KMS-11 (cell line): ENCODE results near the gene RAB37.

ENCODE experiments used
- H2AFZ ChIP-seq: fragments of 200-600 bp; sonication (generic); 2 replicates; pipeline ENCODE4 v1.6.1; 2016; ENCODE audit warnings: antibody characterized with exemption, mixed run types, low read depth
- H3K27ac ChIP-seq: fragments of 200-600 bp; sonication (generic); 2 replicates; pipeline ENCODE4 v1.6.1; 2016; ENCODE audit warnings: mild to moderate bottlenecking, mixed run types
- H3K27me3 ChIP-seq: fragments of 200-600 bp; sonication (generic); 2 replicates; pipeline ENCODE4 v1.6.1; 2017; ENCODE audit warnings: mild to moderate bottlenecking, low read depth, mixed run types, moderate library complexity; ENCODE audit not compliant: insufficient read depth
- H3K36me3 ChIP-seq: fragments of 200-600 bp; sonication (generic); 2 replicates; pipeline ENCODE4 v1.6.1; 2017; ENCODE audit warnings: mild to moderate bottlenecking, mixed run types; ENCODE audit not compliant: insufficient read depth
- H3K4me1 ChIP-seq: fragments of 200-600 bp; sonication (generic); 2 replicates; pipeline ENCODE4 v1.6.1; 2016; ENCODE audit warnings: mild to moderate bottlenecking, low read depth, mixed run types; ENCODE audit not compliant: poor library complexity, severe bottlenecking
- H3K4me2 ChIP-seq: fragments of 200-600 bp; sonication (generic); 2 replicates; pipeline ENCODE4 v1.7.0; 2016; ENCODE audit warnings: mild to moderate bottlenecking, mixed run types
- H3K4me3 ChIP-seq: fragments of 200-600 bp; sonication (generic); IDR thresholded peaks from 2 replicates; pipeline ENCODE4 v1.6.1; 2017; ENCODE audit warnings: low read depth, low read length, mixed read lengths; ENCODE audit not compliant: insufficient read depth
- H3K79me2 ChIP-seq: fragments of 200-600 bp; sonication (generic); 2 replicates; pipeline ENCODE4 v1.6.1; 2016; ENCODE audit warnings: low read depth, mixed run types; ENCODE audit not compliant: insufficient read depth
- H3K9ac ChIP-seq: fragments of 200-600 bp; sonication (generic); 2 replicates; pipeline ENCODE4 v1.6.1; 2016; ENCODE audit warnings: mild to moderate bottlenecking, mixed run types
- H4K20me1 ChIP-seq: fragments of 200-600 bp; sonication (generic); 2 replicates; pipeline ENCODE4 v1.6.1; 2016; ENCODE audit warnings: mild to moderate bottlenecking, mixed run types; ENCODE audit not compliant: insufficient read depth
- TF ChIP-seq, protein P1 (sequence below): fragments of 200-600 bp; sonication (generic); conservative IDR thresholded peaks from 2 replicates; pipeline ENCODE4 v1.6.1; 2017; ENCODE audit warnings: low read depth, mild to moderate bottlenecking, antibody characterized with exemption, low read length, moderate library complexity, mixed read lengths

The RAB37 gene

GRCh38 chr17:74745548-74746177, 8.6 kb downstream of the RAB37 start:
- Histone ChIP-seq H3K36me3 (no peaks in the 10 kb centered on the region), H2AFZ (no peak overlapping the region), H3K4me3 (no peak overlapping the region), H3K4me2 (no peak overlapping the region), H3K4me1 (peaks cover 53% of the 10 kb centered on the region), H3K27ac (no peak overlapping the region), H3K79me2 (peaks cover 22% of the 10 kb centered on the region), H4K20me1 (peaks cover 9% of the 10 kb centered on the region), H3K27me3 (no peaks in the 10 kb centered on the region), H3K9ac (no peak overlapping the region)
- TF ChIP-seq, protein P1, sequence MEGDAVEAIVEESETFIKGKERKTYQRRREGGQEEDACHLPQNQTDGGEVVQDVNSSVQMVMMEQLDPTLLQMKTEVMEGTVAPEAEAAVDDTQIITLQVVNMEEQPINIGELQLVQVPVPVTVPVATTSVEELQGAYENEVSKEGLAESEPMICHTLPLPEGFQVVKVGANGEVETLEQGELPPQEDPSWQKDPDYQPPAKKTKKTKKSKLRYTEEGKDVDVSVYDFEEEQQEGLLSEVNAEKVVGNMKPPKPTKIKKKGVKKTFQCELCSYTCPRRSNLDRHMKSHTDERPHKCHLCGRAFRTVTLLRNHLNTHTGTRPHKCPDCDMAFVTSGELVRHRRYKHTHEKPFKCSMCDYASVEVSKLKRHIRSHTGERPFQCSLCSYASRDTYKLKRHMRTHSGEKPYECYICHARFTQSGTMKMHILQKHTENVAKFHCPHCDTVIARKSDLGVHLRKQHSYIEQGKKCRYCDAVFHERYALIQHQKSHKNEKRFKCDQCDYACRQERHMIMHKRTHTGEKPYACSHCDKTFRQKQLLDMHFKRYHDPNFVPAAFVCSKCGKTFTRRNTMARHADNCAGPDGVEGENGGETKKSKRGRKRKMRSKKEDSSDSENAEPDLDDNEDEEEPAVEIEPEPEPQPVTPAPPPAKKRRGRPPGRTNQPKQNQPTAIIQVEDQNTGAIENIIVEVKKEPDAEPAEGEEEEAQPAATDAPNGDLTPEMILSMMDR, result no peak

- Histone ChIP-seq H3K36me3 (no peaks in the 10 kb centered on the region; the same call in 1 of the 2 replicates), H4K20me1 (peaks cover 9% of the 10 kb centered on the region), H3K4me2 (no peak overlapping the region), H3K9ac (no peak overlapping the region), H3K27ac (no peak overlapping the region), H2AFZ (no peak overlapping the region), H3K4me1 (peaks cover 46% of the 10 kb centered on the region), H3K79me2 (peaks cover 29% of the 10 kb centered on the region), H3K27me3 (no peaks in the 10 kb centered on the region), H3K4me3 (no peak overlapping the region)
- TF ChIP-seq, protein P1, result no peak
These were observed 9.3 kb downstream of the RAB37 start for GRCh38 chr17:74746376-74746775.

DNA sequence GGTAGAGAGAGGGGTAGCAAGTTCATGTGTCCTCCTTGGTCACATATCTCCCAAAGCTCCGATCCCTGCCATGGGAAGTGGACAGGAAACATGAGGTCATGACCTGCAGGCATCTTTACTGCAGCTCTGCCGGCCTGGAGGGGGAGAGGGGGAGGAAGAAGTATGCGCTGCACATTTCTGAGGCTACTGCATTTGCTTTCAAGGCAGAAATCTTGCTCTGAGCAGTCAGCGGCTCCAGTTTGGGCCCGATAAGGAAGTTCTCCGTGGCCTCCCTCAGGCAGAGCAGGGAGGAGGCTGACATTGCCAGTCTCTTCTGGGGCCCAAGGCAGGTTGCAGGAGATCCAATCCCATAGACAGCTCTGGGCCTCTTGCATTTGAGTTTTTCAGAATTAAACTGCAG, 9.9 kb downstream of the RAB37 start:
- no peak overlapping the region for H2AFZ ChIP-seq
- peaks cover 35% of the 10 kb centered on the region for H3K79me2 ChIP-seq
- H4K20me1 ChIP-seq, result peaks cover 9% of the 10 kb centered on the region
- H3K36me3 ChIP-seq, result no peaks in the 10 kb centered on the region; the same call in 1 of the 2 replicates
- TF ChIP-seq, protein P1, result no peak
- H3K27me3 ChIP-seq, result no peaks in the 10 kb centered on the region
- peaks cover 43% of the 10 kb centered on the region for H3K4me1 ChIP-seq
- no peak overlapping the region for H3K27ac ChIP-seq
- H3K9ac ChIP-seq, result no peak overlapping the region
- H3K4me2 ChIP-seq, result no peak overlapping the region
- H3K4me3 ChIP-seq, result no peak overlapping the region

GRCh38 chr17:74748279-74748528, 11.1 kb downstream of the RAB37 start:
- TF ChIP-seq, protein P1, result no peak
- Histone ChIP-seq H3K4me1 (peaks cover 43% of the 10 kb centered on the region), H3K79me2 (peaks cover 48% of the 10 kb centered on the region), H3K4me2 (peak overlapping the region; percentile 53), H4K20me1 (peaks cover 9% of the 10 kb centered on the region), H3K27me3 (no peaks in the 10 kb centered on the region), H3K36me3 (no peaks in the 10 kb centered on the region; the same call in 1 of the 2 replicates), H3K9ac (no peak overlapping the region; the same call in 1 of the 2 replicates), H3K27ac (no peak overlapping the region), H3K4me3 (no peak overlapping the region), H2AFZ (peak overlapping the region; percentile 45; the same call in 1 of the 2 replicates)
